Fibroblast of lung (primary cell): ENCODE data around the gene SDC1.

Experiments
- CTCF ChIP-seq, 2 donors: IDR thresholded peaks in 1 of 2; conservative IDR thresholded peaks in 1 of 2; 1 replicate in 1 of 2; 2 replicates in 1 of 2; pipeline ENCODE4 v1.5.1; 2011 to 2012; ENCODE audit warnings: low read length in 2 of 2, control low read depth in 1 of 2, inconsistent platforms in 1 of 2, low read depth in 1 of 2, mild to moderate bottlenecking in 1 of 2
- EZH2 ChIP-seq: IDR thresholded peaks from 2 replicates; pipeline ENCODE4 v1.5.1; 2012; ENCODE audit warnings: low read length, control low read depth, mild to moderate bottlenecking; ENCODE audit errors: missing control alignments

- TF ChIP-seq CTCF (conservative IDR thresholded peaks at IDR 0.05 in 1 of 2, IDR thresholded peaks at IDR 0.05 in 1 of 2; ENCODE audit: low read depth in 1 of 2, low read length in 2 of 2), result no peak
- TF ChIP-seq EZH2, result no peak
Measured at GRCh38 chr2:20222769-20223406, 2.0 kb downstream of the SDC1 start.
